ENCODE results near the gene PRSS21.

The PRSS21 gene

GRCh38 chr16:2859686-2860265, 42.7 kb downstream of the PRSS21 start:
- DNase-seq (ENCODE audit: low read depth in 1 of 2, low spot score in 1 of 2), result no peak

GRCh38 chr16:2860826-2861567, 44.0 kb downstream of the PRSS21 start:
- no peak for DNase-seq (ENCODE audit: low read depth in 1 of 2, low spot score in 1 of 2)

- DNase-seq (ENCODE audit: low read depth in 1 of 2, low spot score in 1 of 2), result no peak
These were observed 48.6 kb downstream of the PRSS21 start for GRCh38 chr16:2865651-2866050.

- no peak for DNase-seq (ENCODE audit: low read depth in 1 of 2, low spot score in 1 of 2)
These were observed 49.4 kb downstream of the PRSS21 start for GRCh38 chr16:2866431-2866830.

GRCh38 chr16:2867661-2867986, 50.6 kb downstream of the PRSS21 start:
- DNase-seq (ENCODE audit: low read depth in 1 of 2, low spot score in 1 of 2), result no peak

- peak; percentile 95 to 96 for DNase-seq (ENCODE audit: low read depth in 1 of 2, low spot score in 1 of 2)
These were observed 51.2 kb downstream of the PRSS21 start for GRCh38 chr16:2867987-2868789.

All from activated CD4-positive, alpha-beta T cell treated with anti-CD3 and anti-CD28 coated beads, Interleukin-2, amount 50 U/mL, for 24 hours (primary cell).